Mammary epithelial cell (primary cell): ENCODE measurements around the gene ABCA4.

Source experiments
- EZH2 ChIP-seq: IDR thresholded peaks from 2 replicates; pipeline ENCODE4 v1.6.1; 2012; ENCODE audit warnings: low read length, inconsistent platforms, borderline replicate concordance
- TF ChIP-seq, protein P1 (sequence below), 2 donors: IDR thresholded peaks in 1 of 2; conservative IDR thresholded peaks in 1 of 2; 2 replicates each; pipeline ENCODE4 v1.5.1; 2011 to 2012; ENCODE audit warnings: inconsistent platforms in 2 of 2, low read length in 2 of 2, mild to moderate bottlenecking in 2 of 2, control low read depth in 1 of 2, low read depth in 1 of 2; ENCODE audit not compliant: insufficient read depth in 1 of 2; ENCODE audit errors: extremely low read depth in 1 of 2

- no peak for TF ChIP-seq EZH2
- TF ChIP-seq, protein P1, sequence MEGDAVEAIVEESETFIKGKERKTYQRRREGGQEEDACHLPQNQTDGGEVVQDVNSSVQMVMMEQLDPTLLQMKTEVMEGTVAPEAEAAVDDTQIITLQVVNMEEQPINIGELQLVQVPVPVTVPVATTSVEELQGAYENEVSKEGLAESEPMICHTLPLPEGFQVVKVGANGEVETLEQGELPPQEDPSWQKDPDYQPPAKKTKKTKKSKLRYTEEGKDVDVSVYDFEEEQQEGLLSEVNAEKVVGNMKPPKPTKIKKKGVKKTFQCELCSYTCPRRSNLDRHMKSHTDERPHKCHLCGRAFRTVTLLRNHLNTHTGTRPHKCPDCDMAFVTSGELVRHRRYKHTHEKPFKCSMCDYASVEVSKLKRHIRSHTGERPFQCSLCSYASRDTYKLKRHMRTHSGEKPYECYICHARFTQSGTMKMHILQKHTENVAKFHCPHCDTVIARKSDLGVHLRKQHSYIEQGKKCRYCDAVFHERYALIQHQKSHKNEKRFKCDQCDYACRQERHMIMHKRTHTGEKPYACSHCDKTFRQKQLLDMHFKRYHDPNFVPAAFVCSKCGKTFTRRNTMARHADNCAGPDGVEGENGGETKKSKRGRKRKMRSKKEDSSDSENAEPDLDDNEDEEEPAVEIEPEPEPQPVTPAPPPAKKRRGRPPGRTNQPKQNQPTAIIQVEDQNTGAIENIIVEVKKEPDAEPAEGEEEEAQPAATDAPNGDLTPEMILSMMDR (conservative IDR thresholded peaks at IDR 0.05 in 1 of 2, IDR thresholded peaks at IDR 0.05 in 1 of 2; ENCODE audit: extremely low read depth in 1 of 2, insufficient read depth in 1 of 2, low read depth in 1 of 2, low read length in 2 of 2): no peak
These were observed 26.4 kb downstream of the ABCA4 start for GRCh38 chr1:94094469-94095111.
